Renal cortex interstitium (tissue), 11 donors: ENCODE data around the gene SIM2. TPM values are rescaled to one million over a fixed set of nuclear protein-coding genes. Genes with fewer than 3 reads are reported as not detected.

Source experiments
- DNase-seq, 11 donors: peaks; one replicate each; pipeline ENCODE4 v3.0.0-alpha.2; 2013; ENCODE audit warnings: low read depth in 9 of 11, low spot score in 4 of 11; ENCODE audit errors: extremely low read depth in 1 of 11
- polyA plus RNA-seq, 3 donors: library from polyadenylated mRNA; unstranded; fragments of 120-200 nt; gene quantifications; one replicate each; pipeline ENCODE4 v1.2.1, GENCODE V29; 2013; ENCODE audit not compliant: insufficient read length in 3 of 3

SIM2 gene
- polyA plus RNA-seq, 3 donors, result 20.6 to 33.7 (median 27.9) TPM

DNA sequence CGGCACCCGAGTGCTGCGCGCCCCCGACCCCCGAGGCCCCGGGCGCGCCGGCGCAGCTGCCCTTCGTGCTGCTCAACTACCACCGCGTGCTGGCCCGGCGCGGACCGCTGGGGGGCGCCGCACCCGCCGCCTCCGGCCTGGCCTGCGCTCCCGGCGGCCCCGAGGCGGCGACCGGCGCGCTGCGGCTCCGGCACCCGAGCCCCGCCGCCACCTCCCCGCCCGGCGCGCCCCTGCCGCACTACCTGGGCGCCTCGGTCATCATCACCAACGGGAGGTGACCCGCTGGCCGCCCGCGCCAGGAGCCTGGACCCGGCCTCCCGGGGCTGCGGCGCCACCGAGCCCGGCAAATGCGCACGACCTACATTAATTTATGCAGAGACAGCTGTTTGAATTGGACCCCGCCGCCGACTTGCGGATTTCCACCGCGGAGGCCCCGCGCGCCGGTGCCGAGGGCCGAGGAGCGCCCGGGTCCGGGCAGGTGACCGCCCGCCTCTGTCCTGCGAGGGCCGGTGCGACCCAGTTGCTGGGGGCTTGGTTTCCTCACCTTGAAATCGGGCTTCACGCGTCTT lies 49.0 kb downstream of the SIM2 start:
- DNase-seq, result peak in 1 of 11 donors; percentile 54

DNA sequence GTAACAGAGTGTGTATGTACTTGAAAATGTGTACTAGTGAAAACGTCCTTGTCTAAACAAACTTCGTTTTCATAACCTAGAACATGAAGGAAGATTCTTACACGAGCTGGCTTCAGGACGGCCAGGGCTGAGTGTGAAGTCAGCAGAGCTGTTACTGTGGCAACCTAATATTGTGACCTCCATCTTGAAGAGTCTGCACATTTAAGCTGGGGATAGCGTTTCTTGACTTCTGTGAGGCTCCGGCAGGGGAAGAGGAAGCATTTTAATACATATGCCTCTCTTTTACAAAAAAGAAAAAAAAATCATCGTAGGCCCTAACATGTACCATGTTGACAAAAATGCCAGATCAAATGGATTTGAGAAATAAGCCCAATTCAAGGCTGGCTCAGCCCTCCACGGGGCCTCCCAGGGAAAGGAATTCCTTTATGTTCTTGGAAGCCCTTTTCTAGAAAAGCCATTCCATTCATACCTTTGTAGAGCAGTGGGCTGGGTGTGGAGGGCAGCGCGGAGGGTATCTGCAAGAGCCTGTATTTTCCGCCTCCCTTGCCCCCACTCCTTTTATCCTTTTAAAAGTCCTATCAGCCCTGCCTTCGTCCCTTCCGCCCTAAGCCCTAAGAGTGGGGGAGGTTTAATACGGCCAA lies 51.1 kb downstream of the SIM2 start:
- DNase-seq, result peak in 4 of 11 donors; percentile 66 to 75 (median 69)

DNA sequence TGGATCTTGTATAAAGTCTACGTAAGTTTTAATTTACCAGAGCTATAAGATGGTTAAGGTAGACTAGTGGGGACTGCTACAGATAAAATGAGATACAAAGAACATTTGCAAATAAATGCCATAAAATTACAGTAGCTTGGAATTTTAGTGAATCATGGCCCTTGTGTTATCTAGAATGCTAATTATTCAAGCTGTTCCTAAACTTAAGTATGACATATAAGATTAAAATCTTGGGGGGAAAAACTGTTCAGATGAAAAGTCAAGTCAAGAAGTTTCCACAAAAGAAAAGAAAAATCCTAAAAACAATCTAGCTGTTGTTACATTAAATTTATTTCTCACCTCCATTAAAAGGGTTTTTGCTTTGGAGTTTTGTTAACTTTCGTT lies 51.7 kb downstream of the SIM2 start:
- DNase-seq, result no peak

DNA sequence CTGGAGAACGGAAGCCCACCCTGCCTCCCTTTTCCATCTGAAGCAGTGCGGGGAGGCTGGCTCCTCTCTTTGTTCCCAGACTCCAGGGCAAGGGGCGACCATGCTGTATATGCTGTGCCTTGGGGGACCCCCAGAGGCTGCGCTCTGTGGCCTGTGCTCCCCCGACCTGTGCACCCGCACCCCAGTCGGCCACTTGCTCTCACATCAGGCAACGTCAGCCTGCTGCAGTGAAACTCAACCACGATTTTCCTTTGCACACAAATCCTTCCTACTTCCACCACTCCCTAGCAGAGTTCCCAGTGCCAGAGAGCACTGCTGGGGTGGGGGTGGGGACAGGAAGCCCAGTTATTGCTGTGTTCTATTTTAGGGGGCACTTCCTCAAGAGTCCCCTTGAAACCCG lies 52.5 kb downstream of the SIM2 start:
- DNase-seq, result no peak

DNA sequence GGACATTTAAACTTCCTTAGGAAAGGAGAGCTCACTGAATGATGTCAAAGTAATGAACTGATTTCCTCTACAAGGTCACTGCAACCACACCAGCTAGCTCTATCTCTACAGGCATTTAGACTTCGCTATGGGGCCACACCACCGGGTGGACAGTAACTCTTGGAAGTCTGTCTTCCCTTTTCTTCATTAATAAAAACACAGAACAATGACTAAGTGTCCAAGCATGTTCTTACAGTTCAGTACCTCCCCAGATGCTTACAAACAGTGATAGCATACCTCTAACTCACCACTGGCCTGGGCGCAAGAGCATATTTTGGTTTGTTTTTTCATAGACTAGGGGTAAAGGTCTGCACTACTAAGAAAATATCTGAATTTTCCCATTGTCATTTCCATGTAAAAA lies 54.6 kb downstream of the SIM2 start:
- DNase-seq, result no peak

DNA sequence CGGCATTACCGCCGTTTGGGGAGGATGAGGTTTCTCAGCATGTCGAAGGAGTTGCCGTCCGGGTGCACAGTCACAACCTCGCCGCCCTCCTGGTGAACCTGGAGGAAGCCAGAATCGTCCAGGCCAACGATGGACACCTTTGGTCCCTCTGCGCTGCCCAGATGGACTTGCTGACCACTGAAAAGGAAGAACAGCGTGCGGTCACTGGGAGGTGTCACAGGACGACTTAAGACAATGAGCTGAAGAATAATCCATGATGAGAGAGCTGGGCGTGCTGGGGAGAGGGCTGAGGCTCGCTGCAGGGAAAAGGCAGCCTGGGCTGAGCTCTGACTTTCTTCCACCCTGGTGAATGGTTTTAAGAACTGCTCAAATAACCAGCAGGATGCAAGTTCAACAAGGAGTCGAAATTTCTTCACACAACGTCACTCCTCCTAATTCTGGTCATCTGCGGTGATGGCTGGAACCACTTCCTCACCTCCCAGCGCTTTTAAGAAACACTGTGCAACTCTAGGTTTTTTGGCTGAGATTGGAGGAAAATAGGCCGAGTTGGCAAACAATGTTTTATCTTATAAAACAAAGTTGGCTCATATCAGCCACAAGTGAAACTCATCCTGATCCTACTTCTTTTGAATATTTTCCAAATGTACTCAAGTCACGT lies 55.5 kb downstream of the SIM2 start:
- no peak for DNase-seq

DNA sequence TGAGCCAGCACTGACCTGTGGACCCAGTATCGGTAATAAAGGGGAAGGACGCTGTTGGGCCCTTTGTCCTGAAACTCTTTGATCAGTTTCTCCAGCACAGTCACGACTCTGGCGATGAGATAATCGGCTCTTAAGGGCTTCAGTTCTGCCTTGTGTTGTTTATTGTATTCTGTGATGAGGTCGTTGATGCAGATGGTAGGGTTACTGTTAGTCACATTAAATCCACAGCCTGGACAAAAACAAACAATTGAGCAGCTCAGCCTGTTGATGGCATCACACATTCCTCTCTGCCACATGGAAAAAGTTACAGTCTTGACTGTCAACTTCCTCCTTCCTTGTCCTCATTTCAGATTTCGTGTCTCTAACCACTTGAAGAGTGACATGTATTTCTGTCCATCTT lies 57.6 kb downstream of the SIM2 start:
- DNase-seq, result no peak

DNA sequence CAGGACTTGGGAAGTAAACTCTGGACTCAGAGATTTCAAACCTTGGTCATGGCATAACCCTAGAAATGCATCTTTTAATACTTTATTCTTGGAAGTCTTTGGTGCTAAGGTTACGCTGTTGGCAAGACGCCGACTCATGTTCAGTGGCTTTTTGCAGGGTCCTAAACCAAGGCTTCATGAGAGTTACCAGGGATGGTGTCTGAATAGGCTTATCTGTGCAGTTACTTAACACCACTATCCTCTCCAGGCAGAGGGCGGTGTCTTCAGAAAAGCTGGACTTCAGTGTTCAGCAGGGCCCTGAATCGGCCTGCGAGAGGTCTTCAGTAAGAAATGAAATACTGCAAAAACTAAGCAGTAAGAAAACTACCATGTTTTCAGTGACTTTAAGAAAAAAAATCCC lies 58.3 kb downstream of the SIM2 start:
- DNase-seq, result no peak

DNA sequence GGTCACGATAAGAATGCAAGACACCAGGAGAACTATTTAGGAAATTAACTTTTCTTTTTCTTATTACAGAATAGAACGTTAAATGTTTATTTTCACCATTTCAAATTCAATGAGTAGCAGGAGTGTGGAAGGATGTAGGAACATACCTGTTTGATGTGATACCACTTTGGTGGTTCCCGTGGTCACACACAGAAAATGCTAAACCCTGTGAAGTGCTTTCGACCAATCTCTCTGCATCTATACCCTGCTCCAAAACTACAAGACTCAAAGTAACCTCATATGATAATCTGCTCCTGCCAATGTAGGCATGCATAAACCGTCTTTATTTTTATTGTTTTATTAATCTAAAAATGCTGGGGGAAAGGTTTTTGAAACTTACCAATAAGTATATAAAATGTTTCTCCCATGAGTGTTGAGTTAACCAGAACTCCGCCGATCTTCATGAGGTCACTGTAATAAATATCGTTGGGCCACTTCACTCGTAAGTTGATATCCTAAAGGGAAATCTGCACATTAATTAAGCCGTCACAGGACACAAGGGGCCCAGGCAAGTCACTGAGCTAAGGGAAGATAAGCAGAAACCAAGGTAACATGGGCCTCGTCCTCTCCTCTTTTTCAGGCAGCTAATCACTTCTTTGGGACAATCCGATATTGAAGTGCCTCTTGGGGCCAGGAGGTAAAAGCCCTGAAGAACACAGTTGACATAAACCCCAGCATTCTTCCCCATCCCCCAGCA lies 60.6 kb downstream of the SIM2 start:
- DNase-seq, result no peak

DNA sequence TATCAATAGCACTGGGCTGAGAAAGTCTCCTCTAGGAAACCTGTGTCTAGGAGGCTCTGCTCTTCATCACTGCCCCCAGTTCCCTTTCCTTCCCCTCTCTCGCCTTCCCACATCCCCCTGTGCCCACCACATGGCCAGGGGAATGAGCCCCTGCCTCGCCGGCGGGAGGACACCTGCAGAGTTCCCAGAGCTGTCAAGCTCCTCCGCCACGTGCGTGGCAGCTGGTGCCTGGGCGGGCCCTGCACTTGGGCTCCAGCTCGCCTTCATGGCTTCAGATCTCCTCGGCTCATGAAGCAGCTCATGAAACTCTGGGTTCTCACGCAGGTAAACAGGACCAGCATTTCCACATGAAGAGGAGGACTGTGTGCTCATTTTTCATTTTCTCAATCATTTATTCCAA lies 62.8 kb downstream of the SIM2 start:
- DNase-seq, result no peak

DNA sequence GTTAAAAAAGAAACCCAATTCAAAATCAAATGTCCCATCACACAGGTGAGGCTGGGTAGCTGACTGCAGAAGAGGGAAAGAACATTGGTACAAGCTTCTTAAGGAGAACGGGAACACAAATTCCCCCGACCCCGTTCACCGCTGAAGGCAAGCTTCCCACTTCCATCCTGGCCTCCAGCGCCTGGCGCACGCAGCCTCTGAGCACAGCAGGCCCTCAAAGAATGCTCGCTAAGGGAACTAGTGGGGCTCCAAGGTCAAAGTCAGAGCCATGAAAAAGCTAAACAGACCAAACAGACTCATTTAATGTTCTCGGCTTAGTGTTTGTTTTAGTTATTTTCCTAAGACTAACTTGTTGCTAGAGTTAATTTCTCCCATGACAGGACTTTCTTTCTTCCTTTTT lies 63.7 kb downstream of the SIM2 start:
- DNase-seq, result no peak

DNA sequence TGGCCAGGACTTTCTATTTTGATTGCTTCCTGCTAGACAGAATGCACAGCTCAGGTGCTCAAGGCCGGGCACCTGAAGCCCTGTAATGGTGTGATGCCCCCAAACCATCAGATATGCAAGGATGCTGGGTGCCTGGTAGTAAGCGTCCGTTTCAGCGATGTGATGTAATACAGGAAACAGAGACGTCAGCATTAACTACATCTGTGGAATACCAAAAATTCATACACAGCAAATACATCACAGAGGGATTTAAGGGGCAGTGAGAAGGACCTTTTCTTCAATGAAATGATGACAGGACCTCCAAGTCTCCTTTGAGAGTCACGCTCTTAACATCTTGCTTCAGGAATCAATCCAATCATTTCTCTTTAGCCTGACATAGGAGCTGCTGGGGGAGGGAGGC lies 64.4 kb downstream of the SIM2 start:
- no peak for DNase-seq

DNA sequence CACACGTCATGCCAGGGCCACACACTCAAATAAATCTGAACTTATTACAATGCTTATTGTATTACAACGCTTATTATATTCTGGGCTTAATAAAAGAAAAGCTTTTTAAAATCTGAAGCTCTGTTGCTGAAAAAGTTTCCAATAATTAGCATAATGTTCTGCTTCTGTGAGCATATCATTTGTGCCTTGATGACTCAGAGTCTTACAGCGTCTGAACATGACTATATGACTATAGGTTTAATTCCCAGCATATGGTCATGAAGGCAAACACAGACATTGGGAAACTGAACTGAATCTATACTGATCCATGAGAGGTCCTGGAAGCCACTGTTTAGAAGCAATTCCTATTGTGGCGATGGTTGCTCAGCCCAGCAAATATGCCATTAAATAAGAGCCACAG lies 66.3 kb downstream of the SIM2 start:
- DNase-seq, result no peak

DNA sequence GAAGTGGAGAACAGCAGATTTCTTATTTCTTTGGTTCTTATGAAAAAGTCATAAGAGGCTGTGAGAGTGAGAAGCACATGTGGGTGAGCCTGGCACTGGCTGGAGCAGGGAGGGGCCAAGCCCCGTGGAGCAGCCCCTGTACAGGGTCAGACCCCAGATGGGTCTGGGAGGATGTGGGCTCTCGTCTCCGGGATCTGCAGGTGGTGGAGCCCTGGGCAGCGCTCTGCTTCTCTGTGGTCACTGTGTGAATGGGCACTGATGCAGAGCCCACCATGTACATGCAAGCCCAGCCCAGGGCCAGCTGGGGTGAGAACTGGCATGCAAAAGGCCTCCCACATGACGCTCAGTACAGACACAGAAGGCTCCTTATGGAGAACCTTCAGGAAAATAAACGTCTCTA lies 67.6 kb downstream of the SIM2 start:
- no peak for DNase-seq

DNA sequence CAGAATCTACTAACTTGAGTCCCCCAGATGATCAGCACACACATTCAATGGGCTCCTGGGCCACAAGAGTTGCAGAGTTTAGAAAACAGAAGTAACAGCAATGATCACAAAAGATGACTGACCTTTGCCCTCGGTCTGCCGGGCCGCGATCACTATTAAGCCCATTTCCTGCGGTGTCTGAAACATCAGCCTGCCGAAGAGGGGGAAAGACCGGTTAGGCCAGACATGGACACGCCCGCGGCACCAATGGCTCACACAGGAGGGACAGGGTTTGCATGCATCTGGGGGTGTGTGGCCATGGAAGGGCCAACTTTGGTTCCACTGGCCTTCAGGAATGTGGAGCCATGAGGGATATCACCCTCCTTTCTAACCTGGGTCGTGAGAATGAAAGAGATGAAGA lies 68.2 kb downstream of the SIM2 start:
- no peak for DNase-seq

DNA sequence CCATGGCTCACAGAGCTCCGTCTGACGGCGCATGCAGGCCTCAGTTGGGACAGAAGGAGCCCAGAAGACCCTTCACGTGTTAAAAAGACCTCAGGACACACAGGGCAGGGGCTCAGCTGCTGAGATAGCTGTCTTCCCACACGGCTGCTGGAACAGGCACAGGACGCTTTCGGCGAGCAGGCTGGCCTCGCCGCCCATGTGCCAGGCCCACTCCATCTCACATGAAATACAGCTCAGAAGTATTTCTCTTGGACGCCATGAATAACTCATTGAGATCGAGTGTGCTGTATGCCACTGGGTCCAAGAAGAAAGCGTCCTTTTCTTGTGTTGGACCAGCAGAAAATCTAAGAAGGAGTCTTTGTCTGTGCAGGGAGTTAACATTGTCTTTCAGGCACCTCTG lies 69.6 kb downstream of the SIM2 start:
- no peak for DNase-seq

DNA sequence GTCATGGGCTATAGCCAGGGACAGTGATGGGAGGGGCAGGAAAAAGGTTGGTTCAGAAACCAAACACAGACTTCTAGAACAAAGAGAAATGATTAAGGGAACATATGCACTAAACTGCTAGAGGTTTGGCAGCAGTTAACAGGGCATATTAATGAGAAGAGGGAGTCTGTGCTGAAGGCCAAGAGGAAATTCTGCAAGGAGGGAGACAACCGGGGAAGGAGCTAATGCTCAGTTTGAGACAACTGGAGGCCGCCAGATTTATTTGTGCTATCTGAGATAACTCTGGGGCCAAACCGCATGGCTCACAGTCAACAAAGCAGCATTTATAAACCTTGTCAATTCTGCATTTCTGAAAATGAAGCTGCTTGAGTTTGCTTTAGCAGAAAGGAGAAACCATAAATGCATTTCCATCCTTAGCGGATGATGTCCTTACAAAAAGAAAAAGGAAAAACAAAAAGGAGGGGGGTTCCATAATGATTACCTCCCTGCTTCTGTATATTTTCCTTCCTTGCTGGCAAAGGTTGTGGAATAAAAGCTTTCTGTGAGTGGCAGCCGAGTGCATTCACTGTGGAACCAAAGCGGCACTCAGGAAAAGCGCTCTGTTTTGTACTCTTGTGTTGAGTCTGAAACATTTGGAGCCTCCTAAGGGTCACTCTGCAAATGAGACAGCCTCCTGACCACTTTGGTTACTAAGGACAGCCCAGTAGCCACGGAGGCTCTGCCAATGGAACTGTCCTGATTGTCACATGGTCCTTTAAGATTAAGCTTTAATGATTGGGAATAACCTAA lies 70.3 kb downstream of the SIM2 start:
- peak in 1 of 11 donors; percentile 43 for DNase-seq

DNA sequence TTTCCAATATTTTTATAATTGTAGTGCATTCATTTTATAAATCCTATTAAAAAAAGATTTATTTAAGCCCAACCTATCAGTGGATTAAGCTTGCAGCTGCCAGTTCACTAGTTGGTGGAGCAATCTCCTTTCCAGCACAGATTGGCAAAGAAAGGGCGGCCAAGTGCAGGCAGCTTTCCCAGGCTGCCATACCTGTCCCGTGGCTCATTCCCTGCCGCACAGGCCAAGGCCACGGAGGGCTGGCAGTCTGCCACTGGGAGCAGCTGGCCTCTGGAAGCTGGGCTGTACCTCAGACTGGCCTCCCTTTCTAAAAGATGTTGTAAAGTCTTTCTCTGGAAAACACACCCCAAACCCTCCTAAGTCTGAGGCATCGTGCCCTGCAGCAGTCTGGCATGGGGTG lies 74.2 kb downstream of the SIM2 start:
- DNase-seq, result no peak

DNA sequence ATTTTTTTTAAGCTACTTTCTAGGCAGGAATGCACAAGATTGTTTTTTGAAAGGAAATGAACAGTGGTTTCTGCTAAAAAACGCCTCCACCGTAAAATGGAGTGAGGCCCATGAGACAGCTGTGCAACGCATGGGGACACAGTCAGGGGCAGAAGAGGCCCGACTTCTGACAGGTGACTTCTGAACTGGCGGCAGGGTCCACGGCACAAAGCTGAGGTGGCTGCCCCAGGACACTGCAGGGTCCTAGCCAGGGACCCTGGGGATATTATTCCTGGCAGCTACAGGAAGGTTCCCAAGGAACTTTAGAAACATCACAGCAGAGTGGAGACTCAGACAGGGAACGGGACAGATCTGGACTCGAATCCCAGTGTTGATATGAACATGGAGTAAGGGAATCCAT lies 75.1 kb downstream of the SIM2 start:
- DNase-seq, result no peak
